ENCODE measurements around the gene AZU1. TPM values are rescaled to one million over a fixed set of nuclear protein-coding genes. Genes with fewer than 3 reads are reported as not detected.
"Not testable (repeated sequence)": the region's sequence is repeated elsewhere in the genome, so short reads cannot be mapped to it uniquely, and the experiment has no call there.

AZU1 gene
- total and polyA plus RNA-seq, 2 experiments from 2014 or later, result 1.5 to 5.7 TPM

GRCh38 chr19:840519-841206 is 13.0 kb downstream of the AZU1 start, which contains the start of gene PRTN3:
Gene PRTN3 (plus strand): TSS chr19:840999. CDS start chr19:841009, 10 bp downstream.
- Histone ChIP-seq H3K4me3 (no peak within 1 kb of the TSS), H3K27me3 (peaks cover 28% of the 10 kb centered on the region), H3K4me1 (ENCODE audit: low read depth) (no peaks in the 10 kb centered on the region), H3K27ac (no peak within 1 kb of the TSS), H3K9me3 (ENCODE audit: low read depth) (no peaks in the 10 kb centered on the region), H3K36me3 (no peaks in the 10 kb centered on the region)
- no peak for DNase-seq (ENCODE audit: low read depth in 1 of 2, low spot score in 1 of 2)
- TF ChIP-seq, protein P1, sequence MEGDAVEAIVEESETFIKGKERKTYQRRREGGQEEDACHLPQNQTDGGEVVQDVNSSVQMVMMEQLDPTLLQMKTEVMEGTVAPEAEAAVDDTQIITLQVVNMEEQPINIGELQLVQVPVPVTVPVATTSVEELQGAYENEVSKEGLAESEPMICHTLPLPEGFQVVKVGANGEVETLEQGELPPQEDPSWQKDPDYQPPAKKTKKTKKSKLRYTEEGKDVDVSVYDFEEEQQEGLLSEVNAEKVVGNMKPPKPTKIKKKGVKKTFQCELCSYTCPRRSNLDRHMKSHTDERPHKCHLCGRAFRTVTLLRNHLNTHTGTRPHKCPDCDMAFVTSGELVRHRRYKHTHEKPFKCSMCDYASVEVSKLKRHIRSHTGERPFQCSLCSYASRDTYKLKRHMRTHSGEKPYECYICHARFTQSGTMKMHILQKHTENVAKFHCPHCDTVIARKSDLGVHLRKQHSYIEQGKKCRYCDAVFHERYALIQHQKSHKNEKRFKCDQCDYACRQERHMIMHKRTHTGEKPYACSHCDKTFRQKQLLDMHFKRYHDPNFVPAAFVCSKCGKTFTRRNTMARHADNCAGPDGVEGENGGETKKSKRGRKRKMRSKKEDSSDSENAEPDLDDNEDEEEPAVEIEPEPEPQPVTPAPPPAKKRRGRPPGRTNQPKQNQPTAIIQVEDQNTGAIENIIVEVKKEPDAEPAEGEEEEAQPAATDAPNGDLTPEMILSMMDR (IDR thresholded peaks at IDR 0.05; ENCODE audit: low read depth, low read length), result no peak

- H3K4me3 ChIP-seq; H3K4me1 ChIP-seq (ENCODE audit: low read depth); H3K27ac ChIP-seq; DNase-seq (ENCODE audit: low read depth in 1 of 2, low spot score in 1 of 2); H3K36me3 ChIP-seq; H3K9me3 ChIP-seq (ENCODE audit: low read depth): not testable (repeated sequence)
- peaks cover 33% of the 10 kb centered on the region for H3K27me3 ChIP-seq
These were observed 15.2 kb downstream of the AZU1 start for GRCh38 chr19:842802-843179.

DNA sequence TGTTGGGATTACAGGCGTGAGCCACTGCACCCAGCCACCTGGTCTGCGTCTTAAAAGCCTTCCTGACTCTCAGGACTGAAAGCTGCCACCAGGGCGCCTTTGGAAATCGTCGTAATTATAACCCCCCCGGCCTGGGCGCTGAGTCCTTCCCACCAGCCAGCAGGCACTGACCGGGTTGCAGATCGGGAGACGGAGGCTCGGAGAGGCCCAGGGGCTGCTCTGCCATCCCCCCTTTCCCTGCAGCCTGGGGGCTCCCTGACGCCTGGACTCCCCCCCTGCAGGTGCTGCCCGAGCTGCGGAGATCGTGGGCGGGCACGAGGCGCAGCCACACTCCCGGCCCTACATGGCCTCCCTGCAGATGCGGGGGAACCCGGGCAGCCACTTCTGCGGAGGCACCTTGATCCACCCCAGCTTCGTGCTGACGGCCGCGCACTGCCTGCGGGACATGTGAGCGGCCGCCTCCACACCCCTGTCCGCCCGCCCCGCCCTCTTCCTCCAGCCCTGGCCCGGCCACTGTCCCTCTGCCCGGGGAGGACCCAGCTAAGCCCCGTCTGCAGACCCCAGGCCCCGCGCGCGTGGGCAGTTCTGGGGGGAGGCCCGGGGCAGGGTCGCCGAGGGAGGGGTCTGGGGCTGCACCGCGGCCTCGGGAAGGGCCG is 15.7 kb downstream of the AZU1 start:
- TF ChIP-seq, protein P1 (IDR thresholded peaks at IDR 0.05; ENCODE audit: low read depth, low read length), result no peak
- peaks cover 33% of the 10 kb centered on the region for H3K27me3 ChIP-seq

DNA sequence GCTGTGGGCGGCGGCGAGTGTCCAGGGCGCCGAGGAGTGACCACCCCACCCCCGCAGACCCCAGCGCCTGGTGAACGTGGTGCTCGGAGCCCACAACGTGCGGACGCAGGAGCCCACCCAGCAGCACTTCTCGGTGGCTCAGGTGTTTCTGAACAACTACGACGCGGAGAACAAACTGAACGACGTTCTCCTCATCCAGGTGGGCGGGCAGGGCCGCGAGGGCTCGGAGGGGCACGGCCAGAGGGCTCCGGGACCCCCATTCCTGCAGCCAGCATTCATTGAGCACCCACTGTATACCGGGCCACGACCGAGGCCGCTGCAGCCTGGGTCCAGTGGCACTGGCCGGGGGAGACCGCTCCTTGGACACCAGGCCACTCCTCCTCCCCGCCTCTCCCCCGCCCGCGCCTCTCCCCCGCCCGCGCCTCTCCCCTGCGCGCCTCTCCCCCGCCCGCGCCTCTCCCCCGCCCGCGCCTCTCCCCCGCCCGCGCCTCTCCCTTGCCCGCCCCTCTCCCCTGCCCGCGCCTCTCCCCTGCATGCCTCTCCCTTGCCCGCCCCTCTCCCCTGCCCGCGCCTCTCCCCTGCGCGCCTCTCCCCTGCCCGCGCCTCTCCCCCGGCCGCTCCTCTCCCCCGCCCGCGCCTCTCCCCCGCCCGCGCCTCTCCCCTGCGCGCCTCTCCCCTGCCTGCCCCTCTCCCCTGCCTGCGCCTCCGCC is 16.4 kb downstream of the AZU1 start:
- Histone ChIP-seq H3K36me3 (no peaks in the 10 kb centered on the region), H3K4me3 (peak overlapping the region; percentile 15), H3K27ac (no peak overlapping the region), H3K27me3 (peaks cover 33% of the 10 kb centered on the region), H3K4me1 (ENCODE audit: low read depth) (no peaks in the 10 kb centered on the region), H3K9me3 (ENCODE audit: low read depth) (no peaks in the 10 kb centered on the region)
- DNase-seq (ENCODE audit: low read depth in 1 of 2, low spot score in 1 of 2), result no peak
- TF ChIP-seq, protein P1 (IDR thresholded peaks at IDR 0.05; ENCODE audit: low read depth, low read length), result no peak

More for the DNA sequence above, 15.7 kb downstream of the AZU1 start:
- Histone ChIP-seq H3K36me3 (no peaks in the 10 kb centered on the region), H3K4me3 (peak overlapping the region; percentile 15), H3K9me3 (ENCODE audit: low read depth) (no peaks in the 10 kb centered on the region), H3K4me1 (ENCODE audit: low read depth) (no peaks in the 10 kb centered on the region), H3K27ac (no peak overlapping the region)
- DNase-seq (ENCODE audit: low read depth in 1 of 2, low spot score in 1 of 2), result peak in 1 of 2 donors; percentile 71

- H3K27ac ChIP-seq, result no peak overlapping the region
- TF ChIP-seq, protein P1 (IDR thresholded peaks at IDR 0.05; ENCODE audit: low read depth, low read length), result no peak
- no peaks in the 10 kb centered on the region for H3K9me3 ChIP-seq (ENCODE audit: low read depth)
- no peak for DNase-seq (ENCODE audit: low read depth in 1 of 2, low spot score in 1 of 2)
- no peaks in the 10 kb centered on the region for H3K36me3 ChIP-seq
- no peak overlapping the region for H3K4me3 ChIP-seq
- no peaks in the 10 kb centered on the region for H3K4me1 ChIP-seq (ENCODE audit: low read depth)
- peaks cover 33% of the 10 kb centered on the region for H3K27me3 ChIP-seq
These were observed 16.9 kb downstream of the AZU1 start for GRCh38 chr19:844546-844971.
